Epithelial cell of prostate (primary cell): ENCODE measurements around the gene CAMKMT.

ENCODE experiments used
- DNase-seq: peaks from one replicate; pipeline ENCODE4 v3.0.0-alpha.2; 2011; ENCODE audit warnings: low read depth, low spot score
- H3K27ac ChIP-seq: fragments of 450-650 bp; 2 replicates; pipeline ENCODE4 v1.5.1; 2017; ENCODE audit warnings: mild to moderate bottlenecking

Gene CAMKMT

GRCh38 chr2:44628297-44628696, 266.6 kb downstream of the CAMKMT start:
- H3K27ac ChIP-seq: no peak overlapping the region
- no peak for DNase-seq

- no peak overlapping the region for H3K27ac ChIP-seq
- DNase-seq: no peak
Observed at GRCh38 chr2:44632931-44633689, 271.4 kb downstream of the CAMKMT start.

- DNase-seq: no peak
- H3K27ac ChIP-seq: no peak overlapping the region
Observed at GRCh38 chr2:44635725-44636124, 274.0 kb downstream of the CAMKMT start.

GRCh38 chr2:44638649-44639048, 276.9 kb downstream of the CAMKMT start:
- no peak for DNase-seq

GRCh38 chr2:44639399-44639798, 277.7 kb downstream of the CAMKMT start:
- no peak overlapping the region for H3K27ac ChIP-seq
- DNase-seq: no peak

More at GRCh38 chr2:44638649-44639048, 276.9 kb downstream of the CAMKMT start:
- H3K27ac ChIP-seq: no peak overlapping the region

- no peak for DNase-seq
- H3K27ac ChIP-seq: no peak overlapping the region
Observed at GRCh38 chr2:44642123-44642857, 280.5 kb downstream of the CAMKMT start.

- DNase-seq: no peak
- H3K27ac ChIP-seq: no peak overlapping the region
Observed at GRCh38 chr2:44645937-44646336, 284.2 kb downstream of the CAMKMT start.

GRCh38 chr2:44649381-44649780, 287.6 kb downstream of the CAMKMT start:
- no peak overlapping the region for H3K27ac ChIP-seq
- no peak for DNase-seq

GRCh38 chr2:44650796-44651195, 289.0 kb downstream of the CAMKMT start:
- H3K27ac ChIP-seq: no peak overlapping the region
- DNase-seq: no peak

- H3K27ac ChIP-seq: no peak overlapping the region
- no peak for DNase-seq
Observed at GRCh38 chr2:44651974-44652373, 290.2 kb downstream of the CAMKMT start.

- DNase-seq: no peak
Observed at GRCh38 chr2:44652701-44653100, 291.0 kb downstream of the CAMKMT start.

GRCh38 chr2:44655401-44655864, 293.7 kb downstream of the CAMKMT start:
- DNase-seq: no peak
- H3K27ac ChIP-seq: no peak overlapping the region

More at GRCh38 chr2:44652701-44653100, 291.0 kb downstream of the CAMKMT start:
- no peak overlapping the region for H3K27ac ChIP-seq

GRCh38 chr2:44656460-44656859, 294.7 kb downstream of the CAMKMT start:
- DNase-seq: no peak

GRCh38 chr2:44663471-44664073, 301.8 kb downstream of the CAMKMT start:
- no peak for DNase-seq

More at GRCh38 chr2:44656460-44656859, 294.7 kb downstream of the CAMKMT start:
- H3K27ac ChIP-seq: no peak overlapping the region

GRCh38 chr2:44668336-44668735, 306.6 kb downstream of the CAMKMT start:
- H3K27ac ChIP-seq: no peak overlapping the region
- no peak for DNase-seq

More at GRCh38 chr2:44663471-44664073, 301.8 kb downstream of the CAMKMT start:
- no peak overlapping the region for H3K27ac ChIP-seq

- no peak overlapping the region for H3K27ac ChIP-seq
- no peak for DNase-seq
Observed at GRCh38 chr2:44671276-44671675, 309.5 kb downstream of the CAMKMT start.

- H3K27ac ChIP-seq: no peak overlapping the region
- DNase-seq: no peak
Observed at GRCh38 chr2:44671916-44672315, 310.2 kb downstream of the CAMKMT start.

GRCh38 chr2:44672431-44672830, 310.7 kb downstream of the CAMKMT start:
- DNase-seq: no peak
- no peak overlapping the region for H3K27ac ChIP-seq

GRCh38 chr2:44674473-44675284, 312.9 kb downstream of the CAMKMT start:
- DNase-seq: no peak
- no peak overlapping the region for H3K27ac ChIP-seq

- no peak overlapping the region for H3K27ac ChIP-seq
- DNase-seq: no peak
Observed at GRCh38 chr2:44676379-44676778, 314.6 kb downstream of the CAMKMT start.
